HepG2 (cell line): Measurements from ENCODE around the gene RPTOR. TPM values are rescaled to one million over a fixed set of nuclear protein-coding genes. Genes with fewer than 3 reads are reported as not detected.

Source experiments
- ATAC-seq: fragments of 200-7000 bp; cut with Tn5 transposase; 3 replicates; pipeline ENCODE4 v1.9.1; 2020; ENCODE audit warnings: mild to moderate bottlenecking, moderate library complexity
- BruUV-seq: library from RNA; stranded (reverse); fragments of 400-500 nt; replicated peaks from 2 replicates; lab custom pipeline; 2021; lab: Mats Ljungman, UMichigan
- CTCF ChIA-PET: fragments of 300-600 bp; formaldehyde crosslinking; extraction: SDS; loops from one replicate; lab custom pipeline; 2021; ENCODE audit warnings: low total read pairs, inconsistent platforms, low intra/inter-chr PET ratio; lab: Yijun Ruan, JAX
- POLR2A ChIA-PET: fragments of 350-600 bp; sonication (Branson Sonifier 250); formaldehyde crosslinking; loops from one replicate; lab custom pipeline; 2020; ENCODE audit warnings: antibody characterized with exemption, inconsistent platforms; lab: Yijun Ruan, JAX
- DNase-seq: peaks from one replicate; pipeline ENCODE4 v3.0.0-alpha.2; 2015; ENCODE audit warnings: low spot score
- FAIRE-seq: peaks from 3 replicates; lab custom pipeline; 2011; peaks lifted over from hg19 to GRCh38; lab: Jason Lieb, UNC
- H2AFZ ChIP-seq: one replicate; pipeline ENCODE4 v1.6.1; 2011; ENCODE audit warnings: low read length, inconsistent platforms
- H3K27ac ChIP-seq: fragments of 300-600 bp; 3 replicates; pipeline ENCODE4 v1.8.0; 2011; ENCODE audit warnings: mixed run types, mild to moderate bottlenecking, mixed read lengths, low read length, inconsistent platforms; ENCODE audit not compliant: insufficient read depth; ENCODE audit errors: extremely low read length
- H3K27me3 ChIP-seq, 2 experiments: fragments of 200-600 bp in 1 of 2; 2 replicates in 1 of 2; 3 replicates in 1 of 2; pipeline versions ENCODE4 v1.6.0 to v1.8.0; 2011; ENCODE audit warnings: low read length in 2 of 2, mild to moderate bottlenecking in 2 of 2, moderate library complexity in 2 of 2, inconsistent platforms in 1 of 2; ENCODE audit not compliant: insufficient read depth in 2 of 2, control insufficient read depth in 1 of 2
- H3K36me3 ChIP-seq, 2 experiments: fragments of 200-600 bp in 1 of 2; replicated peaks in 1 of 2; 2 replicates in 1 of 2; 3 replicates in 1 of 2; pipeline versions ENCODE4 v1.5.1 to v1.8.0; 2011; ENCODE audit warnings: low read length in 2 of 2, inconsistent platforms in 1 of 2; ENCODE audit not compliant: insufficient read depth in 2 of 2, control insufficient read depth in 1 of 2
- H3K4me1 ChIP-seq: 2 replicates; pipeline ENCODE4 v1.5.1; 2012; ENCODE audit warnings: low read length, inconsistent platforms; ENCODE audit not compliant: insufficient read depth
- H3K4me2 ChIP-seq: 2 replicates; pipeline ENCODE4 v1.6.0; 2011; ENCODE audit warnings: low read depth, low read length, inconsistent platforms
- H3K4me3 ChIP-seq, 3 experiments: fragments of 200-600 bp in 1 of 3; sonication (generic), shearing (Covaris generic) in 1 of 3; replicated peaks in 1 of 3; 2 replicates each; pipeline ENCODE4 v1.5.1; 2011 to 2016; ENCODE audit warnings: low read length in 3 of 3, inconsistent platforms in 2 of 3, low read depth in 2 of 3, mild to moderate bottlenecking in 2 of 3, control low read depth in 1 of 3, mixed read lengths in 1 of 3; ENCODE audit not compliant: insufficient read depth in 1 of 3
- H3K79me2 ChIP-seq: one replicate; pipeline ENCODE4 v1.6.1; 2011; ENCODE audit warnings: low read length, inconsistent platforms; ENCODE audit not compliant: insufficient read depth
- H3K9ac ChIP-seq: 2 replicates; pipeline ENCODE4 v1.6.0; 2011; ENCODE audit warnings: mild to moderate bottlenecking, low read depth, low read length, inconsistent platforms; ENCODE audit not compliant: insufficient read depth
- H3K9me3 ChIP-seq: 2 replicates; pipeline ENCODE4 v1.5.1; 2012; ENCODE audit warnings: mild to moderate bottlenecking, low read length
- H4K20me1 ChIP-seq: 2 replicates; pipeline ENCODE4 v1.6.0; 2011; ENCODE audit warnings: inconsistent platforms, mild to moderate bottlenecking, low read length, moderate library complexity; ENCODE audit not compliant: insufficient read depth
- BRCA1 ChIP-seq: sonication (generic); formaldehyde crosslinking; IDR thresholded peaks from 2 replicates; pipeline ENCODE4 v1.4.0; 2020; ENCODE audit warnings: missing genetic modification reagents
- EED ChIP-seq: sonication (generic); formaldehyde crosslinking; IDR thresholded peaks from 2 replicates; pipeline ENCODE4 v1.5.0; 2020; ENCODE audit warnings: mild to moderate bottlenecking, missing genetic modification reagents
- FOXK2 ChIP-seq: fragments of 450-650 bp; IDR thresholded peaks from 2 replicates; pipeline ENCODE4 v1.6.1; 2016
- GATAD1 ChIP-seq: IDR thresholded peaks from 2 replicates; pipeline ENCODE4 v1.6.1; 2016; ENCODE audit warnings: missing genetic modification reagents, missing compliant biosample characterization
- MAFF ChIP-seq: IDR thresholded peaks from 2 replicates; pipeline ENCODE4 v1.6.1; 2011; ENCODE audit warnings: low read depth, low read length, improper control_type of control experiment
- MIER2 ChIP-seq: IDR thresholded peaks from 2 replicates; pipeline ENCODE4 v1.6.1; 2016; ENCODE audit warnings: missing biosample characterization, missing genetic modification reagents
- PLRG1 ChIP-seq: fragments of 450-650 bp; conservative IDR thresholded peaks from 2 replicates; pipeline ENCODE4 v1.6.1; 2016
- REL ChIP-seq: sonication (generic); formaldehyde crosslinking; conservative IDR thresholded peaks from 2 replicates; pipeline ENCODE4 v1.8.0; 2022; ENCODE audit warnings: mild to moderate bottlenecking, missing genetic modification reagents, moderate library complexity
- RORA ChIP-seq: sonication (generic); formaldehyde crosslinking; IDR thresholded peaks from 2 replicates; pipeline ENCODE4 v1.5.0; 2020; ENCODE audit warnings: mild to moderate bottlenecking, missing genetic modification reagents, moderate library complexity
- SALL1 ChIP-seq: sonication (generic); formaldehyde crosslinking; IDR thresholded peaks from 2 replicates; pipeline ENCODE4 v1.8.0; 2022; ENCODE audit warnings: mild to moderate bottlenecking, missing genetic modification reagents
- SOX5 ChIP-seq: IDR thresholded peaks from 2 replicates; pipeline ENCODE4 v1.6.1; 2016; ENCODE audit warnings: borderline replicate concordance
- SRSF4 ChIP-seq: fragments of 200-400 bp; formaldehyde crosslinking; IDR thresholded peaks from one replicate; pipeline ENCODE4 v1.6.1; 2018; ENCODE audit warnings: mild to moderate bottlenecking, low read depth, low read length, moderate library complexity; ENCODE audit not compliant: poor library complexity, severe bottlenecking
- ZBTB33 ChIP-seq: sonication (generic); formaldehyde crosslinking; IDR thresholded peaks from 2 replicates; pipeline ENCODE4 v1.4.0; 2020; ENCODE audit warnings: missing genetic modification reagents
- ZBTB38 ChIP-seq: sonication (generic); formaldehyde crosslinking; IDR thresholded peaks from 2 replicates; pipeline ENCODE4 v1.5.1; 2020; ENCODE audit warnings: mild to moderate bottlenecking, missing genetic modification reagents
- ZFY ChIP-seq: sonication (generic); formaldehyde crosslinking; IDR thresholded peaks from 2 replicates; pipeline ENCODE4 v1.4.0; 2020; ENCODE audit warnings: missing genetic modification reagents
- ZNF274 ChIP-seq: sonication (generic); formaldehyde crosslinking; IDR thresholded peaks from 2 replicates; pipeline ENCODE4 v1.5.1; 2020; ENCODE audit warnings: mild to moderate bottlenecking, missing genetic modification reagents
- ZNF383 ChIP-seq: sonication (generic); formaldehyde crosslinking; IDR thresholded peaks from 2 replicates; pipeline ENCODE4 v1.4.0; 2020; ENCODE audit warnings: missing genetic modification reagents, mild to moderate bottlenecking, borderline replicate concordance
- ZNF432 ChIP-seq: sonication (generic); formaldehyde crosslinking; IDR thresholded peaks from 2 replicates; pipeline ENCODE4 v1.5.0; 2020; ENCODE audit warnings: missing genetic modification reagents, mild to moderate bottlenecking, borderline replicate concordance
- ZNF550 ChIP-seq: sonication (generic); formaldehyde crosslinking; IDR thresholded peaks from 2 replicates; pipeline ENCODE4 v1.4.0; 2020; ENCODE audit warnings: mild to moderate bottlenecking, missing genetic modification reagents, borderline replicate concordance
- ZNF768 ChIP-seq: sonication (generic); formaldehyde crosslinking; IDR thresholded peaks from 2 replicates; pipeline ENCODE4 v1.4.0; 2020; ENCODE audit warnings: missing genetic modification reagents
- WGBS: methylation state at CpG from one replicate; pipeline ENCODE4 v1.1.6; 2017; ENCODE audit warnings: low lambda C conversion rate; 5-methylcytosine and 5-hydroxymethylcytosine counted together
- in situ Hi-C: cut with HindIII; loops from 2 replicates; pipeline ENCODE4 v1.10.0; 2017; ENCODE audit warnings: low pct_unique_long_range_greater_than_20kb; ENCODE audit not compliant: extremely low pct_ligation_motif_present
- intact Hi-C: fragments of 100-400 bp; cut with micrococcal nuclease; formaldehyde crosslinking; loops from one replicate; pipeline ENCODE4 v1.10.0; 2022; ENCODE audit not compliant: unreplicated experiment
- polyA plus RNA-seq, 8 experiments: library from polyadenylated mRNA; depleted of rRNA in 3 of 8; stranded (reverse) in 7 of 8; unstranded in 1 of 8; fragments of >200 nt; fragmentation: Illumina TruSeq in 4 of 8; extraction: Trizol in 4 of 8; gene quantifications; 2 replicates each; pipeline versions ENCODE4 v1.2.1 to v1.2.3, GENCODE V29; 2011 to 2016; ENCODE audit warnings: low read depth in 4 of 8, missing spikeins in 1 of 8, mixed read lengths in 1 of 8; ENCODE audit not compliant: insufficient read depth in 1 of 8
- total RNA-seq, 5 experiments: library from RNA; depleted of rRNA; stranded (reverse); fragments of >200 nt; fragmentation: Illumina TruSeq; extraction: Trizol; gene quantifications; 2 replicates each; pipeline ENCODE4 v1.2.3, GENCODE V29; 2016; ENCODE audit warnings: low read depth in 1 of 5
- TF ChIP-seq, protein P1 (sequence below): sonication (generic); formaldehyde crosslinking; IDR thresholded peaks from 2 replicates; pipeline ENCODE4 v1.4.0; 2020; ENCODE audit warnings: missing genetic modification reagents
- TF ChIP-seq, protein P2 (sequence below): sonication (generic); formaldehyde crosslinking; conservative IDR thresholded peaks from 2 replicates; pipeline ENCODE4 v1.4.0; 2020; ENCODE audit warnings: missing genetic modification reagents
- TF ChIP-seq, protein P3 (sequence below): IDR thresholded peaks from 2 replicates; pipeline ENCODE4 v1.6.1; 2016

The RPTOR gene
- total and polyA plus RNA-seq, 2 of the 13 experiments (the other 11 are each of a cell fraction or from before 2014, with no cell fraction given), result 6.6 to 25.3 TPM

DNA sequence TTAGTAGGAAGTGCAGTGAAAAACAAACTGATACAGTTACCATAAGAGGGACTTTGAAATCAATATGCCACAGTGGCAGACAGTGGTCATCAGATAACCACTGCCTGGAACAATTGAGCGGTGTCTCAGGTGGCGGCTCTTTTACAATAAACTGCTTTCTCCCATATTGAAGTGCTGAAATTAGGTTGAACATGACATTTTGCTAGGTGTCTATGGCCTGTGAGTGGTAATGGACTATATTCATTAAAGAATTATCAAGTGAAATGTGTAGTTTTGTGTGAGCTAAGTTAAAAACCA, 214.7 kb downstream of the RPTOR start (continued):
- TF ChIP-seq, protein P1, sequence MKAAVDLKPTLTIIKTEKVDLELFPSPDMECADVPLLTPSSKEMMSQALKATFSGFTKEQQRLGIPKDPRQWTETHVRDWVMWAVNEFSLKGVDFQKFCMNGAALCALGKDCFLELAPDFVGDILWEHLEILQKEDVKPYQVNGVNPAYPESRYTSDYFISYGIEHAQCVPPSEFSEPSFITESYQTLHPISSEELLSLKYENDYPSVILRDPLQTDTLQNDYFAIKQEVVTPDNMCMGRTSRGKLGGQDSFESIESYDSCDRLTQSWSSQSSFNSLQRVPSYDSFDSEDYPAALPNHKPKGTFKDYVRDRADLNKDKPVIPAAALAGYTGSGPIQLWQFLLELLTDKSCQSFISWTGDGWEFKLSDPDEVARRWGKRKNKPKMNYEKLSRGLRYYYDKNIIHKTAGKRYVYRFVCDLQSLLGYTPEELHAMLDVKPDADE (CRISPR knock-in tag), result no peak
- TF ChIP-seq ZBTB33 (peak; percentile 92), SOX5 (CRISPR knock-in tag) (peak; percentile 77), REL (CRISPR knock-in tag) (no peak), ZNF383 (CRISPR knock-in tag) (no peak)

DNA sequence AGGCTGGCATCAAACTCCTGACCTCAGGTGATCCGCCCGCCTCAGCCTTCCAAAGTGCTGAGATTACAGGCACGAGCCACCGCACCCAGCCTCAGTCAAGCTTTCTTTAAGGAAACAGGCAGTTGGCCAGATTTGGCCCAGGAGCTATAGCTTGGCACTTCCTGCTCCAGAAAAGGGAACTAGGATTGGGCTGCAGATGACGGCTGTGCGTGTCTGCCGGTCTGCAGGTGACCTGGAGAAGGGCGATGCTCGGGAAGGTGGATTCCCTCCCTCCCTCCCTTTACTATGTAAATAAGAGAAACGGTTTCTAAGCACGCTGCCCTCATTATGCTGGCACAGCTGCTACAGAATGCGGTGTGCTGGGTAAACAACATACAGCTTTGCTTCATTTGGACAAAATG, 215.9 kb downstream of the RPTOR start:
- intact Hi-C loops (no loop called here), in situ Hi-C loops (no loop called here)
- ATAC-seq (no peak), DNase-seq (no peak), FAIRE-seq (no peak)
- Histone ChIP-seq H3K79me2 (no peaks in the 10 kb centered on the region), H3K9ac (no peak overlapping the region), H3K9me3 (no peaks in the 10 kb centered on the region), H3K27me3 (no peaks in the 10 kb centered on the region), H3K4me2 (no peak overlapping the region), H3K4me3 (no peak overlapping the region), H3K36me3 (peaks cover 14 to 57% of the 10 kb centered on the region in 2 experiments), H2AFZ (no peak overlapping the region), H4K20me1 (no peaks in the 10 kb centered on the region), H3K4me1 (peaks cover 9% of the 10 kb centered on the region), H3K27ac (no peak overlapping the region)
- no TSS peak for BruUV-seq
- WGBS, result 90% methylated on average over 12 of the region's 12 CpGs
- CTCF ChIA-PET, result no interaction called here
- TF ChIP-seq, protein P2, sequence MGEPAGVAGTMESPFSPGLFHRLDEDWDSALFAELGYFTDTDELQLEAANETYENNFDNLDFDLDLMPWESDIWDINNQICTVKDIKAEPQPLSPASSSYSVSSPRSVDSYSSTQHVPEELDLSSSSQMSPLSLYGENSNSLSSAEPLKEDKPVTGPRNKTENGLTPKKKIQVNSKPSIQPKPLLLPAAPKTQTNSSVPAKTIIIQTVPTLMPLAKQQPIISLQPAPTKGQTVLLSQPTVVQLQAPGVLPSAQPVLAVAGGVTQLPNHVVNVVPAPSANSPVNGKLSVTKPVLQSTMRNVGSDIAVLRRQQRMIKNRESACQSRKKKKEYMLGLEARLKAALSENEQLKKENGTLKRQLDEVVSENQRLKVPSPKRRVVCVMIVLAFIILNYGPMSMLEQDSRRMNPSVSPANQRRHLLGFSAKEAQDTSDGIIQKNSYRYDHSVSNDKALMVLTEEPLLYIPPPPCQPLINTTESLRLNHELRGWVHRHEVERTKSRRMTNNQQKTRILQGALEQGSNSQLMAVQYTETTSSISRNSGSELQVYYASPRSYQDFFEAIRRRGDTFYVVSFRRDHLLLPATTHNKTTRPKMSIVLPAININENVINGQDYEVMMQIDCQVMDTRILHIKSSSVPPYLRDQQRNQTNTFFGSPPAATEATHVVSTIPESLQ (CRISPR knock-in tag), result no peak
- TF ChIP-seq, protein P3, sequence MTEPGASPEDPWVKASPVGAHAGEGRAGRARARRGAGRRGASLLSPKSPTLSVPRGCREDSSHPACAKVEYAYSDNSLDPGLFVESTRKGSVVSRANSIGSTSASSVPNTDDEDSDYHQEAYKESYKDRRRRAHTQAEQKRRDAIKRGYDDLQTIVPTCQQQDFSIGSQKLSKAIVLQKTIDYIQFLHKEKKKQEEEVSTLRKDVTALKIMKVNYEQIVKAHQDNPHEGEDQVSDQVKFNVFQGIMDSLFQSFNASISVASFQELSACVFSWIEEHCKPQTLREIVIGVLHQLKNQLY (CRISPR knock-in tag), result no peak
- TF ChIP-seq ZNF768 (no peak), ZNF550 (CRISPR knock-in tag) (no peak), FOXK2 (no peak), MIER2 (no peak), SALL1 (no peak), ZNF432 (CRISPR knock-in tag) (no peak), SRSF4 (no peak), PLRG1 (no peak), GATAD1 (CRISPR knock-in tag) (no peak), BRCA1 (CRISPR knock-in tag) (no peak), ZBTB38 (CRISPR knock-in tag) (no peak), RORA (CRISPR knock-in tag) (no peak), ZFY (CRISPR knock-in tag) (no peak), EED (CRISPR knock-in tag) (no peak), ZNF274 (no peak), MAFF (no peak)
- POLR2A ChIA-PET, result no interaction called here
